Hepatocyte (in vitro differentiated cells): ENCODE data around the gene HOXD4. TPM values are rescaled to one million over a fixed set of nuclear protein-coding genes. Genes with fewer than 3 reads are reported as not detected.

ENCODE experiments used
- DNase-seq: peaks from one replicate; pipeline ENCODE4 v3.0.0-alpha.2; 2016; ENCODE audit warnings: low spot score
- H2AFZ ChIP-seq: fragments of 200-600 bp; sonication (generic); 2 replicates; pipeline ENCODE4 v1.6.0; 2016; ENCODE audit warnings: antibody characterized with exemption, mild to moderate bottlenecking
- H3K27ac ChIP-seq: fragments of 200-600 bp; sonication (generic); 2 replicates; pipeline ENCODE4 v1.5.1; 2016; ENCODE audit warnings: mild to moderate bottlenecking
- H3K27me3 ChIP-seq: fragments of 200-600 bp; sonication (generic); 2 replicates; pipeline ENCODE4 v1.6.1; 2016
- H3K36me3 ChIP-seq: fragments of 200-600 bp; sonication (generic); replicated peaks from 2 replicates; pipeline ENCODE4 v1.5.1; 2016; ENCODE audit warnings: low read depth; ENCODE audit not compliant: insufficient read depth
- H3K4me1 ChIP-seq: fragments of 200-600 bp; sonication (generic); 2 replicates; pipeline ENCODE4 v1.5.1; 2016; ENCODE audit warnings: mild to moderate bottlenecking, moderate library complexity; ENCODE audit not compliant: insufficient read depth
- H3K4me2 ChIP-seq: fragments of 200-600 bp; sonication (generic); 2 replicates; pipeline ENCODE4 v1.6.0; 2016
- H3K4me3 ChIP-seq: fragments of 200-600 bp; sonication (generic); 2 replicates; pipeline ENCODE4 v1.5.1; 2016; ENCODE audit warnings: mild to moderate bottlenecking
- H3K79me2 ChIP-seq: fragments of 200-600 bp; sonication (generic); 2 replicates; pipeline ENCODE4 v1.6.0; 2017; ENCODE audit warnings: mild to moderate bottlenecking
- H3K9me2 ChIP-seq: fragments of 200-600 bp; sonication (generic); replicated peaks from 2 replicates; pipeline ENCODE4 v1.6.0; 2017; ENCODE audit warnings: mild to moderate bottlenecking; ENCODE audit not compliant: insufficient read depth
- H3K9me3 ChIP-seq: fragments of 200-600 bp; sonication (generic); 2 replicates; pipeline ENCODE4 v1.5.1; 2016; ENCODE audit warnings: low read depth, mild to moderate bottlenecking
- H4K20me1 ChIP-seq: fragments of 200-600 bp; sonication (generic); 2 replicates; pipeline ENCODE4 v1.6.0; 2016; ENCODE audit warnings: mild to moderate bottlenecking; ENCODE audit not compliant: insufficient read depth, poor library complexity, severe bottlenecking
- EZH2 ChIP-seq: fragments of 200-600 bp; sonication (generic); IDR thresholded peaks from 2 replicates; pipeline ENCODE4 v1.6.1; 2016; ENCODE audit warnings: antibody characterized with exemption, mild to moderate bottlenecking, borderline replicate concordance
- EZH2phosphoT487 ChIP-seq: fragments of 200-600 bp; sonication (generic); IDR thresholded peaks from one replicate; pipeline ENCODE4 v1.6.1; 2018; ENCODE audit warnings: antibody characterized with exemption, mild to moderate bottlenecking, low read depth, moderate library complexity; ENCODE audit not compliant: unreplicated experiment, severe bottlenecking
- WGBS: methylation state at CpG from one replicate; pipeline ENCODE4 v1.1.6; 2016; ENCODE audit warnings: low lambda C conversion rate; ENCODE audit errors: missing lambda C conversion rate; 5-methylcytosine and 5-hydroxymethylcytosine counted together
- polyA plus RNA-seq: library from polyadenylated mRNA; unstranded; fragments of >200 nt; fragmentation: Nextera tagmentation; extraction: Ambion mirVana; gene quantifications from 2 replicates; pipeline ENCODE4 v1.2.1, GENCODE V29; 2016
- total RNA-seq: library from RNA; depleted of rRNA; stranded (reverse); fragments of >200 nt; gene quantifications from 2 replicates; pipeline ENCODE4 v1.2.3, GENCODE V29; 2014
- TF ChIP-seq, protein P1 (sequence below): fragments of 200-600 bp; sonication (generic); IDR thresholded peaks from 2 replicates; pipeline ENCODE4 v1.5.1; 2016; ENCODE audit warnings: antibody characterized with exemption, mild to moderate bottlenecking; ENCODE audit not compliant: poor library complexity

HOXD4 gene
- total and polyA plus RNA-seq, 2 experiments from 2014 or later: 0.70 TPM; not detected in 1

DNA sequence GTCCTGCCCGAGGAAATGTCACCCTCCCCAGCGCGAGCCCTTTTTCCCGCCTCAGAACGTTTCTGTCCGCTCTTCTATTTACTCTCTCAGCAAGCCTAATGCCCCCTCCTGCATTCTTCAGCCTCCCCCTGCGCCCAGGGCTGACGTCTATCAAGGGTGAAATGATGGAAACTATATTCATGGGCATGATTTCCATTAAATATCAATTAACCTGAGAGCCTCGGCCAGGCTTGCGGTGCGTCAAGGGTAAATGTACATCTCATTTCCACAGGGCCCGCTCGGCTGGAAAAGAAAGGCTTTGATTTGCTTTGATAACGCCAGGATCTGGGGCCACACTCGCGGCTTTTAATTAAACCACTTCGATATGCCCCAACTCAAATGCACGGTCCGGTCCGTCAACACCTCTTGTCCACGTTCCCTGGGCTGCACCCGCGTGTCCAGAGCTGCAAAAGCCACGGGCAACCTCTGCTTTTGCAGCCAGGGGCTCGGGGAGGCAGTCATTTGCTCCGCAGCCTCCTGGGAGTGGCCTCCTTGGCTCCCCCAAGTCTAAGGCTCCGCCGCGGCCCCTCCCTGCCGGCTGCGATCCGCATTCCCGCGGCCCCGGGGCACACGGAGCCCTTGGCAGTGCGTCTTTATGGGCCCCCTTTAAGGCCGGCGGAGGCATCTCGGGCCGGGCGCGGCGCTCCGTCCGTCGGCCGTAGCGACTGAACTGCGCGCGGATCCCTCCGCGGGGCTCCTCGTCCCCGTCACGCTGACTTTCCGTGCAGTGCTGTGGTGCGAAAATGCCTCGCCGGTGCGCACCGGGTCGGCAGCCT is 22.2 kb upstream of the HOXD4 start, which contains the start of gene HOXD8:
Gene HOXD8 (plus strand): TSS at position 724 of the 815 bp plus-strand sequence. CDS start 662 bp downstream, outside the sequence.
- H3K4me3 ChIP-seq: peak within 1 kb of the TSS; percentile 56
- DNase-seq: peak; percentile 71
- TF ChIP-seq, protein P1, sequence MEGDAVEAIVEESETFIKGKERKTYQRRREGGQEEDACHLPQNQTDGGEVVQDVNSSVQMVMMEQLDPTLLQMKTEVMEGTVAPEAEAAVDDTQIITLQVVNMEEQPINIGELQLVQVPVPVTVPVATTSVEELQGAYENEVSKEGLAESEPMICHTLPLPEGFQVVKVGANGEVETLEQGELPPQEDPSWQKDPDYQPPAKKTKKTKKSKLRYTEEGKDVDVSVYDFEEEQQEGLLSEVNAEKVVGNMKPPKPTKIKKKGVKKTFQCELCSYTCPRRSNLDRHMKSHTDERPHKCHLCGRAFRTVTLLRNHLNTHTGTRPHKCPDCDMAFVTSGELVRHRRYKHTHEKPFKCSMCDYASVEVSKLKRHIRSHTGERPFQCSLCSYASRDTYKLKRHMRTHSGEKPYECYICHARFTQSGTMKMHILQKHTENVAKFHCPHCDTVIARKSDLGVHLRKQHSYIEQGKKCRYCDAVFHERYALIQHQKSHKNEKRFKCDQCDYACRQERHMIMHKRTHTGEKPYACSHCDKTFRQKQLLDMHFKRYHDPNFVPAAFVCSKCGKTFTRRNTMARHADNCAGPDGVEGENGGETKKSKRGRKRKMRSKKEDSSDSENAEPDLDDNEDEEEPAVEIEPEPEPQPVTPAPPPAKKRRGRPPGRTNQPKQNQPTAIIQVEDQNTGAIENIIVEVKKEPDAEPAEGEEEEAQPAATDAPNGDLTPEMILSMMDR: no peak
- peak; percentile 93 for TF ChIP-seq EZH2
- H2AFZ ChIP-seq: peak within 1 kb of the TSS; percentile 55
- WGBS: 2% methylated on average over 54 of the region's 64 CpGs
- no peaks in the 10 kb centered on the region for H3K9me3 ChIP-seq
- peaks cover 13% of the 10 kb centered on the region for H3K4me1 ChIP-seq
- H3K79me2 ChIP-seq: no peaks in the 10 kb centered on the region
- no peaks in the 10 kb centered on the region for H3K9me2 ChIP-seq
- H4K20me1 ChIP-seq: no peaks in the 10 kb centered on the region
- no peaks in the 10 kb centered on the region for H3K36me3 ChIP-seq
- H3K27me3 ChIP-seq: peaks cover 91% of the 10 kb centered on the region
- H3K27ac ChIP-seq: no peak within 1 kb of the TSS
- H3K4me2 ChIP-seq: peak within 1 kb of the TSS; percentile 91

DNA sequence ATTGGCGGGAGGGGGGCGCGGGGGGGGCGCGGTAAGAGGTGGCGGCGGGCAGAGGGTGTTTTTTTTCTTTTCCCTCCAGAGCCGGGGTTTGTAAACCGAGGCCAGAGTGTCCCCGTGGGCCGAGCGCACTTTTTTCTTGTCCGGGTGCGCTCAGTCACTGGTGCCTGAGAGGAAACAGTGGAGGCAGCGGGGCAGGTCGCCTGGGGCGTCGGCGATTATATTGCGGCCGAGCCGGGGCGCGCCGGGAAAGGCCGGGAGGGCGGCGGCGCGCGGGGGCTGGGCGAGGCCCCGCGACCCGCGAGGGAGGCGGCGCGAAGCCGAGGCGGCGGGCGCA is 21.6 kb upstream of the HOXD4 start:
- no peak for DNase-seq
- peak overlapping the region; percentile 55 for H2AFZ ChIP-seq
- peaks cover 91% of the 10 kb centered on the region for H3K27me3 ChIP-seq
- H3K36me3 ChIP-seq: no peaks in the 10 kb centered on the region
- H3K4me3 ChIP-seq: peak overlapping the region; percentile 56
- peaks cover 13% of the 10 kb centered on the region for H3K4me1 ChIP-seq
- no peaks in the 10 kb centered on the region for H4K20me1 ChIP-seq
- H3K4me2 ChIP-seq: peak overlapping the region; percentile 91
- 5% methylated on average over 8 of the region's 43 CpGs for WGBS
- no peak for TF ChIP-seq EZH2phosphoT487
- TF ChIP-seq EZH2: no peak
- TF ChIP-seq, protein P1: no peak
- H3K79me2 ChIP-seq: no peaks in the 10 kb centered on the region
- H3K9me2 ChIP-seq: no peaks in the 10 kb centered on the region
- no peak overlapping the region for H3K27ac ChIP-seq
- no peaks in the 10 kb centered on the region for H3K9me3 ChIP-seq

DNA sequence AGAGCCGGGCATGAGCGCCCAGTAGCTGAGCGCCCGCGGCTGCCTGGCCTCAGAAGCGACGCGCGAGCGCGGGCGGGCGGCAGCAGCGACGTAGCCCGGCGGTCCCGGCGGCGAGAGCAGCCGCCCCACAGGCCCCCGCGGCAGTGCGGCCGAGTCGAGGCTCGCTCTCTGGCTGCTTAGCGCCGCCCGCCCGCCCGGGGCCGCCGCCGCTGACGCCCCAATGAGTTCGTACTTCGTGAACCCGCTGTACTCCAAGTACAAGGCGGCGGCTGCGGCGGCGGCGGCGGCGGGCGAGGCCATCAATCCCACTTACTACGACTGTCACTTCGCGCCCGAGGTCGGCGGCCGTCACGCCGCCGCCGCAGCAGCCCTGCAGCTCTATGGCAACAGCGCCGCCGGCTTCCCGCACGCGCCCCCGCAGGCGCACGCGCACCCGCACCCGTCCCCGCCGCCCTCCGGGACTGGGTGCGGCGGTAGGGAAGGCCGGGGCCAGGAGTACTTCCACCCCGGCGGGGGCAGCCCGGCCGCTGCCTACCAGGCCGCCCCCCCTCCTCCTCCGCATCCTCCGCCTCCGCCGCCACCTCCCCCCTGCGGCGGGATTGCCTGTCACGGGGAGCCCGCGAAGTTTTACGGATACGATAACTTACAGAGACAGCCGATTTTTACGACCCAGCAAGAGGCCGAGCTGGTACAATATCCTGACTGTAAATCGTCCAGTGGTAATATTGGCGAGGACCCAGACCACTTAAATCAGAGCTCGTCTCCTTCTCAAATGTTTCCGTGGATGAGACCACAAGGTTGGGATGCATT is 21.0 kb upstream of the HOXD4 start:
- H3K27ac ChIP-seq: no peak overlapping the region
- peaks cover 91% of the 10 kb centered on the region for H3K27me3 ChIP-seq

More for the DNA sequence above, 21.0 kb upstream of the HOXD4 start:
- H3K79me2 ChIP-seq: no peaks in the 10 kb centered on the region
- peak overlapping the region; percentile 14 for H2AFZ ChIP-seq
- DNase-seq: peak; percentile 57
- peak overlapping the region; percentile 56 for H3K4me3 ChIP-seq
- under 1% methylated on average over 58 of the region's 100 CpGs for WGBS
- TF ChIP-seq EZH2phosphoT487 (peak; percentile 36), EZH2 (peak; percentile 86)
- TF ChIP-seq, protein P1: no peak
- H3K9me2 ChIP-seq: no peaks in the 10 kb centered on the region
- peaks cover 13% of the 10 kb centered on the region for H3K4me1 ChIP-seq
- H3K36me3 ChIP-seq: no peaks in the 10 kb centered on the region
- H4K20me1 ChIP-seq: no peaks in the 10 kb centered on the region
- no peaks in the 10 kb centered on the region for H3K9me3 ChIP-seq
- peak overlapping the region; percentile 91 for H3K4me2 ChIP-seq
